Duodenal mucosa (tissue), 2 donors: Measurements from ENCODE around the gene C1QTNF1.

Experiments used
- H3K27ac ChIP-seq: one replicate; pipeline ENCODE4 v1.7.0; 2013; ENCODE audit warnings: low read depth, low read length
- H3K27me3 ChIP-seq, 2 donors: one replicate each; pipeline ENCODE4 v1.7.0; 2013; ENCODE audit warnings: low read length in 2 of 2, control low read depth in 1 of 2; ENCODE audit not compliant: insufficient read depth in 2 of 2, control insufficient read depth in 1 of 2
- H3K36me3 ChIP-seq, 2 donors: one replicate each; pipeline ENCODE4 v1.7.0; 2013; ENCODE audit warnings: low read length in 2 of 2, control low read depth in 1 of 2; ENCODE audit not compliant: insufficient read depth in 2 of 2, control insufficient read depth in 1 of 2
- H3K4me1 ChIP-seq, 2 donors: one replicate each; pipeline ENCODE4 v1.7.0; 2013; ENCODE audit warnings: low read length in 2 of 2, control low read depth in 1 of 2; ENCODE audit not compliant: insufficient read depth in 2 of 2, control insufficient read depth in 1 of 2
- H3K4me3 ChIP-seq, 2 donors: one replicate each; pipeline ENCODE4 v1.7.0; 2013; ENCODE audit warnings: low read length in 2 of 2, low read depth in 1 of 2
- H3K9ac ChIP-seq, 2 donors: one replicate each; pipeline ENCODE4 v1.7.0; 2013; ENCODE audit warnings: low read length in 2 of 2, low read depth in 1 of 2
- H3K9me3 ChIP-seq, 2 donors: one replicate each; pipeline ENCODE4 v1.7.0; 2013; ENCODE audit warnings: low read length in 2 of 2, control low read depth in 1 of 2; ENCODE audit not compliant: control insufficient read depth in 1 of 2

The C1QTNF1 gene

DNA sequence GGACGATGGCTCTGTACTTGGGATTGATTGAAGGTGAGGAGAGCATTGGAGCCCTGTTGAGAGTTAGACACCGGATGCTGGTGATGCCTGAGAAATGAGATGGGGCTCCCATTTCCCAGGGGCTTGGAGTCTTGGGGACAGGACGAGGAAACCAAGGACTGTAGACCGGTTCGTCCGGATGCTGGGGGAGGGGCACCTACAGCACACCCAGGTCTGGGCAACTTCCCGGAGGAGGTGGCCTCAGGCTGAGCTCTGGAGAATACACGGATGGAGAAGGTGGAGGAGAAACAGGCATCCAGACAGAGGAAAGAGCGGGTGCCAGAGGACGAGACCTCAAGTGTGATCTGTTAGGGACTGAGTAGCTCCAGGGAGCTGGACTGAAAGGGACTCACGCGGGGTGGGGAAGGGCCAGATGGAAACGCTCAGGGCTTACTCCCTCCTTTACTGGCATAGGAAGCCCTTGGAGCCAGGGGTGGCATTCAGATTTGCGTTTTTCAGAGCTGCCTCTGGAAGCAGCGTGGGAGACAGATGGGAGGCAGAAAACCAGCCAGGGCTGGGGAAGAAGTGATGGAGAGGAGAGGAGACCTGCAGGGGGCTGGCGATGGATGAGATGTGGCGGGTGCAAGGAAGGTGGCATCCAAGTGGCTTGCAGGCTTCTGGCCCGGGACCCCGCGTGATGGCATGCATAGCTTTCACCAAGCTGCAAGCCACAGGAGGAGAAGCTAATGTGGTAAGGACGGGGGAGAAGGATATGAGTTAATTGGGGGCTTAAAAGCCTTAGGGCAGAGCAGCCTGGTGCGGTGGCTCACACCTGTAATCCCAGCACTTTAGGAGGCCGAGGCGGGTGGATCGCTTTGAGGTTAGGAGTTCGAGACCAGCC is 8.3 kb downstream of the C1QTNF1 start:
- Histone ChIP-seq H3K36me3 (no peaks in the 10 kb centered on the region), H3K4me1 (peaks cover 23 to 25% of the 10 kb centered on the region in 2 donors), H3K27ac (no peak overlapping the region), H3K9ac (no peak overlapping the region), H3K4me3 (no peak overlapping the region), H3K9me3 (no peaks in the 10 kb centered on the region), H3K27me3 (peaks cover 0 to 6% of the 10 kb centered on the region in 2 donors)

DNA sequence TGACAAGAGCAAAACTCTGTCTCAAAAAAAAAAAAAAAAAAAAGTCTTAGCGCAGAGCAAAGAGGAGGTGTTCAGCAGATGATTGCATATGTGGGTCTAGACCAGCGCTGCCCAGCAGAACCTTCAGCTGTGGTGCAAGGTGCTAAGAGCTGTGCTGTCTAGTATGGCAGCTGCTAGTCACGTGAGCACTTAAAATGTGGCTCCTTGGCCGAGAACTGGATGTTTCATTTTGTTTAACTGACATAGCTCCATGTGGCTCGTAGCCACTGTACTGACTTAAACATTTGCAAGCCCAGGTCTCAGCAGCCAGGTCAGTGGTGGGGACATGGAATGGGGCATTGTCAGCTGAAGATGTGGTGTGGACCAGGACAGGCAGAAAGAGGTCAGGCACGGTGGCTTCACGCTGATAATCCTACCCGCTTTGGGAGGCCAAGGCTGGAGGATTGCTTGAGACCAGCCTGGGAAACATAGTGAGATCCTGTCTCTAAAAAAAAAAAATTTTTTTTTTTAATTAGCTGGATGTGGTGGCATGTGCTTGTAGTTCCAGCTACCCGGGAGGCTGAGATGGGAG is 9.2 kb downstream of the C1QTNF1 start:
- no peak overlapping the region for H3K9ac ChIP-seq
- H3K9me3 ChIP-seq = no peaks in the 10 kb centered on the region
- H3K36me3 ChIP-seq = no peaks in the 10 kb centered on the region
- H3K27ac ChIP-seq = no peak overlapping the region
- H3K4me1 ChIP-seq = peaks cover 14 to 16% of the 10 kb centered on the region in 2 donors
- H3K27me3 ChIP-seq = no peaks in the 10 kb centered on the region
- H3K4me3 ChIP-seq = no peak overlapping the region

DNA sequence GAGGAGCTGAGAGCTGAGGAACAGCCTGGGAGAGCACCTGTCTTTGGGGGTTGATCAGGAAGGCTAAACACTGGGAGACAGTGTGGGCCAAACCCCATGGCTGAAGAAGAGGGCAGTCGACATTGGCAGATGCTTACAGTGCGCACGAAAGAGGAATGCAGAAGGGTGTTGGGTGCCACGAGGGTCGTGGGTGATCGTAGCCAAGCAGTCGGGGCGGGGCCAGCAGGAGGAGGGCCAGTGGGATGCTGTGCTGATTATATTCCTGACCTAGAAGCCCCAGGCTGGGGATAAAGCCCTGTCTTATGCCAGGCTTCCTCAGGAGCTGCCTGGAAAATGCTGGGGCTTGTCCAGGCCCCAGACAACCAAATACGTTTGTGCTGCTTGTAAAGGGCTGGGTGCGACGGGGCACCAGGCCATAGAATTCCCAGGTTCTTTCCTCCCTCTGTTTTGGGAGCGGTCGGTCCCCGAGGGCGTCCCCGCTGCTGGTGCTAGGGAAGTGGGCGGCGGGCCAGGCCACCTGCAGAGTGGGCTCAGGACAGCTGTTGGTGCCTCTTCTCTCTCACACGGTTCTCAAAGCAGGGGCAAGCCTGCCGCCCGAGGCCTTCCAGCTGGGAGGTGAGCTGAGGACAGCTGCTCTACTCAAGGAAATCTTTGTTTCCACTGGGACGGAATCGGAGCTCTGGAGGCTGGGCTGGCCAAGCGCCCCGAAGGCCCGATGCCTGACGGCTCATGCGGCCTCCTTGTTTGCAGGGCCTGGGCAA is 10.0 kb downstream of the C1QTNF1 start:
- Histone ChIP-seq H3K4me1 (peaks cover 9 to 11% of the 10 kb centered on the region in 2 donors), H3K27ac (no peak overlapping the region), H3K4me3 (no peak overlapping the region), H3K9ac (peak overlapping the region; percentile 18 to 19), H3K9me3 (no peaks in the 10 kb centered on the region), H3K27me3 (no peaks in the 10 kb centered on the region), H3K36me3 (no peaks in the 10 kb centered on the region)

GRCh38 chr17:79034931-79035485 is 11.0 kb downstream of the C1QTNF1 start:
- H3K9me3 ChIP-seq = no peaks in the 10 kb centered on the region
- peaks cover 9 to 11% of the 10 kb centered on the region in 2 donors for H3K4me1 ChIP-seq
- no peaks in the 10 kb centered on the region for H3K27me3 ChIP-seq
- H3K9ac ChIP-seq = no peak overlapping the region
- H3K36me3 ChIP-seq = no peaks in the 10 kb centered on the region
- no peak overlapping the region for H3K4me3 ChIP-seq
- no peak overlapping the region for H3K27ac ChIP-seq

- H3K36me3 ChIP-seq = no peaks in the 10 kb centered on the region
- no peak overlapping the region for H3K27ac ChIP-seq
- H3K9ac ChIP-seq = no peak overlapping the region
- H3K4me3 ChIP-seq = no peak overlapping the region
- H3K9me3 ChIP-seq = no peaks in the 10 kb centered on the region
- peaks cover 9 to 11% of the 10 kb centered on the region in 2 donors for H3K4me1 ChIP-seq
- H3K27me3 ChIP-seq = no peaks in the 10 kb centered on the region
Measured at GRCh38 chr17:79035686-79036085, 11.7 kb downstream of the C1QTNF1 start.

GRCh38 chr17:79036181-79036580 is 12.2 kb downstream of the C1QTNF1 start:
- Histone ChIP-seq H3K4me1 (peaks cover 9 to 11% of the 10 kb centered on the region in 2 donors), H3K9me3 (no peaks in the 10 kb centered on the region), H3K27ac (no peak overlapping the region), H3K27me3 (no peaks in the 10 kb centered on the region), H3K36me3 (no peaks in the 10 kb centered on the region), H3K4me3 (no peak overlapping the region), H3K9ac (no peak overlapping the region)

GRCh38 chr17:79036596-79036995 is 12.6 kb downstream of the C1QTNF1 start:
- Histone ChIP-seq H3K4me3 (no peak overlapping the region), H3K9me3 (no peaks in the 10 kb centered on the region), H3K4me1 (peaks cover 9 to 11% of the 10 kb centered on the region in 2 donors), H3K36me3 (no peaks in the 10 kb centered on the region), H3K27me3 (no peaks in the 10 kb centered on the region), H3K9ac (no peak overlapping the region), H3K27ac (no peak overlapping the region)

DNA sequence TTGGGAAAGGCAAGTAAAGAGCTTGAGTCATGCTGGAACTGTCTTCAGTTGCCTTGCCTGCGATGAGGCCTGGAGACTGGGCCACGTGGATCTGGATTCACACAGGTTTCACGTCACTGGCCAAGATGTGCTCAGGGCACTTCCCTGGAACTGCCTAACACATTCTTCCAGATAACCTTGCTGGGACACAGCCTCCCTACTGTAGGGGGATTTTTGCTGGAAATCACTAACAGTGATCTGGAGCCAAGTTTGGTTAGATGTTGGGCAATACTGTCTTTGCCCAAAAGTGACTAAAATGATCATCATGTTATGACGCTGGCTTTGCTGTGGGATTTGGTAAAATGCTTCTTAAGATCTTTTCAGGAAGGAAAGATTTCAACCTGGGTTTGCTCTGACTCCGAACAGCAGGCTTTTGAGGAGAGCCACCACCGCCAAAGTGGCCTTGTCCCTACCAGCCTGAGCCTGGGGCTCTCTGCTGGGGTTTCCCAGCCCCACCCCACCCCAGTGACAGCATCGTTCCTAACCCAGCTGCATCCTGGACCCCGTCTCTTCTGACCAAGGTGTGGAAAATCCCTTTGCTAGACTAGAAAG is 14.7 kb downstream of the C1QTNF1 start:
- Histone ChIP-seq H3K4me1 (peaks cover 8 to 10% of the 10 kb centered on the region in 2 donors), H3K27ac (no peak overlapping the region), H3K9ac (no peak overlapping the region), H3K4me3 (no peak overlapping the region), H3K9me3 (no peaks in the 10 kb centered on the region), H3K36me3 (no peaks in the 10 kb centered on the region), H3K27me3 (no peaks in the 10 kb centered on the region)

DNA sequence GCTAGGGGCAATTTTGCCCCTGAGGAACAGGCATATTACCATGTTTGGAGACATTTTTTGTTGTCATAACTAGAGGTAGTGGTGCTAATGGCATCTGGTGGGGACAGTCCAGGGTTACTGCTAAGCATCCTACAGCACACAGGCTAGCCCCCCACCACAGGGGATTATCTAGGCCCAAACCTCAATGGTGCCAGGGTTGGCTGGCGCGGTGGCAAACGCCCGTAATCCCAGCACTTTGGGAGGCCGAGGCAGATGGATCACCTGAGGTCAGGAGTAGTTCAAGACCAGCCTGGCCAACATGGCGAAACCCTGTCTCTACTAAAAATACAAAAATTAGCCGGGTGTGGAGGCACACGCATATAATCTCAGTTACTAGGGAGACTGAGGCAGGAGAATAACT is 15.2 kb downstream of the C1QTNF1 start:
- Histone ChIP-seq H3K36me3 (no peaks in the 10 kb centered on the region), H3K9me3 (no peaks in the 10 kb centered on the region), H3K27ac (no peak overlapping the region), H3K9ac (no peak overlapping the region), H3K4me1 (peaks cover 3 to 5% of the 10 kb centered on the region in 2 donors), H3K27me3 (no peaks in the 10 kb centered on the region), H3K4me3 (no peak overlapping the region)
